ENCODE data around the gene PSTPIP1.

DNA sequence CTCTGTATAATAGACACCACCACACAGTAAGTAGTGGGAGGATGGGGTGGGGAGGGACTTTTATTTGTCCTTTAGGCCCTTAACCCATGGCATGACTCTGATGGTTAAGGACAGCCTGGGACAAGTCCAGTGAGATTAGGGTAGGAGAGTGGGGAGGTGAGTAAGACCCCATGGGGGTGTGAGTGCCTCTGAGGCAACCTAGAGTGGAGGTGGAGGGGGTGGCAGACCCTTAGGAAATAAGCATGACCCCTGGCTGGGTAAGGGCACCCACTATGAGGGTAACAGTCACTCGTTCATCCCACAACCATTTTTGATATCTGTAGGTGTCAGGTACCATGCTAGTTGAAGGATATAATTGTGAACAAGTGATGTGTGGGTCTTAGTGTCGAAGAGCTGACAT lies 21.0 kb upstream of the PSTPIP1 start:
- TF ChIP-seq CTCF (IDR thresholded peaks at IDR 0.05 in 8 of 11, conservative IDR thresholded peaks at IDR 0.05 in 3 of 11) (no peak), POLR2A (IDR thresholded peaks at IDR 0.05) (no peak), POLR2AphosphoS5 (IDR thresholded peaks at IDR 0.05) (no peak)

Data from spleen (tissue), 7 donors.